ENCODE data around the gene PFDN6. TPM values are rescaled to one million over a fixed set of nuclear protein-coding genes. Genes with fewer than 3 reads are reported as not detected.

The PFDN6 gene
- total and polyA plus RNA-seq, 10 of the 15 experiments (the other 5 are each of a cell fraction or from before 2014, with no cell fraction given): 3.1 to 168 (median 82.6) TPM

DNA sequence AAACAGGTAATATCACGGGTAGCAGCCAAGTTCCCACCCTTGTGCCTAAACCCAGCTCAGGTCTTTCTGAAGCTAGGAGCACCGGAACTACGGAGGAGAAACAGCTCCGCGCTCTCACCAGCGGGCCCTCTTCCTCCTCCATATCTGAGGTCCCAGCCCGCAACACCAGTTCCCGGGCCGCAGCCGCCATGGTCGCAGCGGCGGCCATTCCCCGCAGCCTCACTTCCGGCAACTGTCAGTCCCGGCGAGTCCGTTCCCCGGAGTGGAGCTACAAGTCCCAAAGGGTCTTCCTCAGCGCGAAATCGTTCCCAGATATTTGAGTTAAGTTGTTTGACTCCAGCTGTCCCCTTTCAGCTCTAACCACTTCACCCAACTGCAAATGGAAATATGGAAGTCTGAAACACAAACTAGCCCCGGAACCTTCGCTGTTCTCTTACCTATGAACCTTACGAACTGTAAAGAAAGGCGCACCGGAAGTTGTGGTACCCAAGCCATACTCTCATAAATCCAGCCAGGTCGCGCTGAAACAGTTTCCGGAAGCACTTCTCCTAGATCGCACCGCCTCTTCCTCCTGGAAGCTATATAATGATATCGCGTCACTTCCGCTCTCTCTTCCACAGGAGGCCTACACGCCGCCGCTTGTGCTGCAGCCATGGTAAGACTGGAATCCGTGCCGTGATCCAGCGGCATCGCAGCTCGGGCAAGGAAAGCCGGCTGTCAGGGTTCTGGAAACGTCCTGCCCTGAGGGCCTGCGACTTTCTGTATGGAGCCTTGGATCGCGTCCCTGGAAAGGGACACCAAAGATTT lies 17.7 kb upstream of the PFDN6 start, which contains the start of the genes RPS18 and VPS52 (continued):
- TF ChIP-seq, protein P1, sequence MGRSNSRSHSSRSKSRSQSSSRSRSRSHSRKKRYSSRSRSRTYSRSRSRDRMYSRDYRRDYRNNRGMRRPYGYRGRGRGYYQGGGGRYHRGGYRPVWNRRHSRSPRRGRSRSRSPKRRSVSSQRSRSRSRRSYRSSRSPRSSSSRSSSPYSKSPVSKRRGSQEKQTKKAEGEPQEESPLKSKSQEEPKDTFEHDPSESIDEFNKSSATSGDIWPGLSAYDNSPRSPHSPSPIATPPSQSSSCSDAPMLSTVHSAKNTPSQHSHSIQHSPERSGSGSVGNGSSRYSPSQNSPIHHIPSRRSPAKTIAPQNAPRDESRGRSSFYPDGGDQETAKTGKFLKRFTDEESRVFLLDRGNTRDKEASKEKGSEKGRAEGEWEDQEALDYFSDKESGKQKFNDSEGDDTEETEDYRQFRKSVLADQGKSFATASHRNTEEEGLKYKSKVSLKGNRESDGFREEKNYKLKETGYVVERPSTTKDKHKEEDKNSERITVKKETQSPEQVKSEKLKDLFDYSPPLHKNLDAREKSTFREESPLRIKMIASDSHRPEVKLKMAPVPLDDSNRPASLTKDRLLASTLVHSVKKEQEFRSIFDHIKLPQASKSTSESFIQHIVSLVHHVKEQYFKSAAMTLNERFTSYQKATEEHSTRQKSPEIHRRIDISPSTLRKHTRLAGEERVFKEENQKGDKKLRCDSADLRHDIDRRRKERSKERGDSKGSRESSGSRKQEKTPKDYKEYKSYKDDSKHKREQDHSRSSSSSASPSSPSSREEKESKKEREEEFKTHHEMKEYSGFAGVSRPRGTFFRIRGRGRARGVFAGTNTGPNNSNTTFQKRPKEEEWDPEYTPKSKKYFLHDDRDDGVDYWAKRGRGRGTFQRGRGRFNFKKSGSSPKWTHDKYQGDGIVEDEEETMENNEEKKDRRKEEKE (IDR thresholded peaks at IDR 0.05): no peak
- TF ChIP-seq ZSCAN29 (IDR thresholded peaks at IDR 0.05): no peak; the same call in 1 of the 2 replicates
- no peak for TF ChIP-seq HDAC2 (IDR thresholded peaks at IDR 0.05)
- no peak for TF ChIP-seq RUNX3 (IDR thresholded peaks at IDR 0.05; ENCODE audit: low read length)
- TF ChIP-seq CBX3 (IDR thresholded peaks at IDR 0.05; ENCODE audit: borderline replicate concordance, low read depth): no peak
- TF ChIP-seq POLR2AphosphoS2 (IDR thresholded peaks at IDR 0.05; ENCODE audit: low read depth, low read length): peak; percentile 99
- TF ChIP-seq MEF2B (IDR thresholded peaks at IDR 0.05; ENCODE audit: partially characterized antibody, poor library complexity, severe bottlenecking): peak; percentile 67
- TF ChIP-seq, protein P2, sequence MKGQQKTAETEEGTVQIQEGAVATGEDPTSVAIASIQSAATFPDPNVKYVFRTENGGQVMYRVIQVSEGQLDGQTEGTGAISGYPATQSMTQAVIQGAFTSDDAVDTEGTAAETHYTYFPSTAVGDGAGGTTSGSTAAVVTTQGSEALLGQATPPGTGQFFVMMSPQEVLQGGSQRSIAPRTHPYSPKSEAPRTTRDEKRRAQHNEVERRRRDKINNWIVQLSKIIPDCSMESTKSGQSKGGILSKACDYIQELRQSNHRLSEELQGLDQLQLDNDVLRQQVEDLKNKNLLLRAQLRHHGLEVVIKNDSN (IDR thresholded peaks at IDR 0.05; ENCODE audit: borderline replicate concordance, extremely low read length, insufficient read depth, low read depth, low read length): no peak
- peak; percentile 53 for TF ChIP-seq DPF2 (IDR thresholded peaks at IDR 0.05)
- peak; percentile 72 for TF ChIP-seq BACH1 (IDR thresholded peaks at IDR 0.05; ENCODE audit: borderline replicate concordance)
- peak; percentile 57 for TF ChIP-seq SMARCA5 (IDR thresholded peaks at IDR 0.05)
- TF ChIP-seq EGR1 (IDR thresholded peaks at IDR 0.05; ENCODE audit: borderline replicate concordance in 1 of 2, low read depth in 2 of 2, low read length in 2 of 2): peak; percentile 29 to 50; a peak in 2 of 3 replicates
- peak in 1 of 2 experiments; percentile 58; a peak in 1 of 4 replicates for TF ChIP-seq SRF (IDR thresholded peaks at IDR 0.05; ENCODE audit: low read depth in 2 of 2, low read length in 2 of 2)
- TF ChIP-seq ZNF207 (IDR thresholded peaks at IDR 0.05; ENCODE audit: borderline replicate concordance): no peak
- TF ChIP-seq MEF2A (IDR thresholded peaks at IDR 0.05; ENCODE audit: insufficient read depth, low read depth, low read length): 0 out of 2 replicates have a peak, but pooled peaks have one; percentile 30
- TF ChIP-seq RFX5 (IDR thresholded peaks at IDR 0.05; ENCODE audit: low read depth, low read length): 0 out of 2 replicates have a peak, but pooled peaks have one; percentile 20
- no peak for TF ChIP-seq SUPT20H (IDR thresholded peaks at IDR 0.05; ENCODE audit: borderline replicate concordance, control insufficient read depth, low read depth, low read length)
- peak; percentile 46 for TF ChIP-seq GATAD2B (conservative IDR thresholded peaks at IDR 0.05; ENCODE audit: low read depth)
- TF ChIP-seq ZNF384 (IDR thresholded peaks at IDR 0.05; ENCODE audit: borderline replicate concordance, low read depth, low read length): no peak
- peak; percentile 97; the same call in 1 of the 2 replicates for TF ChIP-seq NBN (IDR thresholded peaks at IDR 0.05)
- TF ChIP-seq, protein P3, sequence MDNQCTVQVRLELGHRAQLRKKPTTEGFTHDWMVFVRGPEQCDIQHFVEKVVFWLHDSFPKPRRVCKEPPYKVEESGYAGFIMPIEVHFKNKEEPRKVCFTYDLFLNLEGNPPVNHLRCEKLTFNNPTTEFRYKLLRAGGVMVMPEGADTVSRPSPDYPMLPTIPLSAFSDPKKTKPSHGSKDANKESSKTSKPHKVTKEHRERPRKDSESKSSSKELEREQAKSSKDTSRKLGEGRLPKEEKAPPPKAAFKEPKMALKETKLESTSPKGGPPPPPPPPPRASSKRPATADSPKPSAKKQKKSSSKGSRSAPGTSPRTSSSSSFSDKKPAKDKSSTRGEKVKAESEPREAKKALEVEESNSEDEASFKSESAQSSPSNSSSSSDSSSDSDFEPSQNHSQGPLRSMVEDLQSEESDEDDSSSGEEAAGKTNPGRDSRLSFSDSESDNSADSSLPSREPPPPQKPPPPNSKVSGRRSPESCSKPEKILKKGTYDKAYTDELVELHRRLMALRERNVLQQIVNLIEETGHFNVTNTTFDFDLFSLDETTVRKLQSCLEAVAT (IDR thresholded peaks at IDR 0.05): peak; percentile 85
- TF ChIP-seq NRF1 (conservative IDR thresholded peaks at IDR 0.05; ENCODE audit: low read depth, low read length): no peak
- peak; percentile 90 for TF ChIP-seq PAX8 (IDR thresholded peaks at IDR 0.05)
- TF ChIP-seq YY1 (IDR thresholded peaks at IDR 0.05; ENCODE audit: low read depth, low read length): peak; percentile 98
- TF ChIP-seq NR2C2 (IDR thresholded peaks at IDR 0.05; ENCODE audit: borderline replicate concordance, control insufficient read depth, insufficient read length, low read depth): no peak
- TF ChIP-seq SP1 (IDR thresholded peaks at IDR 0.05; ENCODE audit: low read depth, low read length): no peak
- peak; percentile 72; the same call in 1 of the 2 replicates for TF ChIP-seq TCF3 (IDR thresholded peaks at IDR 0.05; ENCODE audit: borderline replicate concordance, insufficient read depth, low read depth, low read length)
